ENCODE measurements around the gene RAB5B. TPM values are rescaled to one million over a fixed set of nuclear protein-coding genes. Genes with fewer than 3 reads are reported as not detected.
"Not testable (repeated sequence)": the region's sequence is repeated elsewhere in the genome, so short reads cannot be mapped to it uniquely, and the experiment has no call there.

RAB5B gene
- total RNA-seq, 1 experiment from 2014 or later: 55.0 TPM

DNA sequence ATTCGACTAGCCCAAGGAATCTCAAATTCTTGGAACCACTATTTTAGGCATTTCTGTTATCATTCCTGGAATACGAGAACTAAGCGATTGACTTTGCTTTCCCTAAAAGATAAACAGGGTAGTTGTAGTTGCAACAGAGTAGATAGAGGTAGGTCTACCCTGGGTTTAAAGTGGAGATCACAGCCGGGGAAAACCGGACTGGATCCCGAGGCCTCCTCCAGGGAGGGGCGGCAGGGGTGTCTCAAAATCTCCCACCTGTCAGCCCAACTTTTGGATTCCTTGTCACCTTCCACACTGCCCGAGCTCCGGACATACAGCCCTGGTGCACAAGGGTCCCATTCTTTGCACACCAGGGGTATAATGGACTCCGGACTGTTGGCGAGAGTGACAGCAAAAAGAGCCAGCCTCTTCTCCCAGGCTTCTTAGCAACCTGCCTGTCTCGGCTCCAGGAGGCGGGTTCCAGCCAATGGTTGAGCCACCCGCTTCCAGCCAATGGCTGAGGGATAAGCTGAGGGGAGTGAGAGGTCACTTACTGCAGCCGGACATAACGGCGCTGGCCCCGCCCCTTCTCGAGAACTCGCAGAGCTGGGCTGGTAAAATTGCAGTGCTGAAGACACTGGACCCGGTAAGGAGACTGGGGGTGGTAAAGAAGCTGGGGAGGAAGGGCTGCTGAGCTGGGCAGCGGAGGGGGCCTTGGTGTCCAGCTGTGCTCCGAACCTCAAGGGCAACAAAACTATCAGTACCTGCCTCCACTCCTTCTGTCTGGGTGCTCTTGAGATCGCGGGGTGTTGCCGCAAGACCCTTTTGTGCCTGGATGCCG is 23.0 kb downstream of the RAB5B start, which contains the start of gene SUOX (continued):
- TF ChIP-seq ERG (CRISPR knock-in tag; IDR thresholded peaks at IDR 0.05): no peak

DNA sequence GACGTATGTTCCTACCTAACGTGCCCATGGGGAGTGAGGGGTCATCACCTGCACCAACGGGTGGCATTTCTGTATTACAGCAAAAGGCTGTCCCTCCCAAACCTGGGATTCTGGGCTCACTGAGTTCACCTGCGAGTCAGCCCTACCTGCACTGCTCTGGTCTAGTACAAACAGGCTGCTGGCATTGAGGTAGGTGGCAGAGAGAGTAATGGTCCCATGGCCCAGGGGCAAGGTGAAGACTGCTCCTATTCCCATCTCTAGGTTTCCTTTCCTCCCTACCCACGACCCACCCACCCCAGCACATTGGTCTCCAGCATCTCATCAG is 23.6 kb downstream of the RAB5B start:
- peak overlapping the region; percentile 95 for H3K4me3 Mint-ChIP-seq
- CTCF ChIA-PET: interaction anchor here (0.6 to 3.3 kb wide), 30 partner anchors 9 to 290 kb away, joined by 3 to 68 read pairs (median 4); partner anchors contain the start of genes DNAJC14, ERBB3, ESYT1 and IKZF4
- no peak for TF ChIP-seq TP53 (CRISPR knock-in tag; IDR thresholded peaks at IDR 0.05)
- TF ChIP-seq RELA (CRISPR knock-in tag; IDR thresholded peaks at IDR 0.05; ENCODE audit: borderline replicate concordance): no peak
- TF ChIP-seq ZSCAN18 (CRISPR knock-in tag; IDR thresholded peaks at IDR 0.05): no peak
- TF ChIP-seq MXD4 (CRISPR knock-in tag; IDR thresholded peaks at IDR 0.05; ENCODE audit: borderline replicate concordance): no peak
- TF ChIP-seq ZNF121 (CRISPR knock-in tag; IDR thresholded peaks at IDR 0.05): 0 out of 2 replicates have a peak, but pooled peaks have one; percentile 19
- TF ChIP-seq TEAD4 (CRISPR knock-in tag; IDR thresholded peaks at IDR 0.05): no peak
- no peak for TF ChIP-seq CDX4 (CRISPR knock-in tag; IDR thresholded peaks at IDR 0.05; ENCODE audit: borderline replicate concordance)
- TF ChIP-seq, protein P1, sequence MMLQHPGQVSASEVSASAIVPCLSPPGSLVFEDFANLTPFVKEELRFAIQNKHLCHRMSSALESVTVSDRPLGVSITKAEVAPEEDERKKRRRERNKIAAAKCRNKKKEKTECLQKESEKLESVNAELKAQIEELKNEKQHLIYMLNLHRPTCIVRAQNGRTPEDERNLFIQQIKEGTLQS (CRISPR knock-in tag; conservative IDR thresholded peaks at IDR 0.05): no peak
- 0 out of 2 replicates have a peak, but pooled peaks have one; percentile 9 for TF ChIP-seq ETV6 (CRISPR knock-in tag; IDR thresholded peaks at IDR 0.05)
- H3K27me3 Mint-ChIP-seq (ENCODE audit: low read depth): no peaks in the 10 kb centered on the region
- no peaks in the 10 kb centered on the region for H3K9me3 Mint-ChIP-seq
- ATAC-seq: peak; percentile 23
- peaks cover 28% of the 10 kb centered on the region for H3K36me3 Mint-ChIP-seq
- H3K4me1 Mint-ChIP-seq: 0 out of 2 replicates have a peak, but pooled peaks cover 7% of the 10 kb centered on the region
- DNase-seq (ENCODE audit: low spot score): no peak
- peak overlapping the region; percentile 91 for H3K27ac Mint-ChIP-seq
- POLR2A ChIA-PET: interaction anchor here (0.6 to 2.4 kb wide), 6 partner anchors 10 to 121 kb away, joined by 3 to 20 read pairs (median 6); partner anchors contain the start of genes RAB5B and ZC3H10

DNA sequence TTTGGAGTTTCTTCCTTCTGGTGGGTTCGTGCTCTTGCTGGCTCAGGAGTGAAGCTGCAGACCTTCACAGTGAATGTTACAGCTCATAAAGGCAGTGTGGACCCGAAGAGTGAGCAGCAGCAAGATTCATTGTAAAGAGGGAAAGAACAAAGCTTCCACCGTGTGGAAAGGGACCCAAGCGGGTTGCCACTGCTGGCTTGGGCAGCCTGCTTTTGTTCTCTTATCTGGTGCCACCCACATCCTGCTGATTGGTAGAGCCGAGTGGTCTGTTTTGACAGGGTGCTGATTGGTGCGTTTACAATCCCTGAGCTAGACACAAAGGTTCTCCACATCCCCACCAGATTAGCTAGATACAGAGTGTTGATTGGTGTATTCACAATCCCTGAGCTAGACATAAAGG is 25.6 kb downstream of the RAB5B start:
- H3K9me3 Mint-ChIP-seq; H3K4me3 Mint-ChIP-seq; DNase-seq (ENCODE audit: low spot score); ATAC-seq; H3K4me1 Mint-ChIP-seq; H3K27me3 Mint-ChIP-seq (ENCODE audit: low read depth): not testable (repeated sequence)
- CTCF ChIA-PET: interaction anchor here (0.6 to 0.7 kb wide), 2 partner anchors 79 to 86 kb away, joined by 3 read pairs; no protein-coding TSS in a partner anchor
- peaks cover 34% of the 10 kb centered on the region for H3K36me3 Mint-ChIP-seq
- POLR2A ChIA-PET: interaction anchor here (1.5 kb wide), 1 partner anchor 25 kb away, joined by 3 read pairs; the partner anchor contains the start of gene RAB5B
- H3K27ac Mint-ChIP-seq: peak overlapping the region; percentile 83

GRCh38 chr12:55999999-56000540 is 26.2 kb downstream of the RAB5B start:
- H3K4me1 Mint-ChIP-seq; H3K9me3 Mint-ChIP-seq; H3K27ac Mint-ChIP-seq; DNase-seq (ENCODE audit: low spot score); H3K27me3 Mint-ChIP-seq (ENCODE audit: low read depth); ATAC-seq; H3K4me3 Mint-ChIP-seq: not testable (repeated sequence)
- H3K36me3 Mint-ChIP-seq: peaks cover 37% of the 10 kb centered on the region
- ChIA-PET CTCF (interaction anchor here (0.7 kb wide), 1 partner anchor 85 kb away, joined by 3 read pairs; no protein-coding TSS in a partner anchor), POLR2A (interaction anchor here (1.5 kb wide), 1 partner anchor 26 kb away, joined by 3 read pairs; the partner anchor contains the start of gene RAB5B)

- CTCF ChIA-PET: no interaction called here
- H3K36me3 Mint-ChIP-seq: peaks cover 39% of the 10 kb centered on the region
- no peaks in the 10 kb centered on the region for H3K9me3 Mint-ChIP-seq
- DNase-seq (ENCODE audit: low spot score) (no peak), ATAC-seq (no peak)
- H3K4me1 Mint-ChIP-seq: peaks cover 13% of the 10 kb centered on the region
- H3K27me3 Mint-ChIP-seq (ENCODE audit: low read depth): no peaks in the 10 kb centered on the region
- POLR2A ChIA-PET: no interaction called here
- no peak for TF ChIP-seq SOX15 (CRISPR knock-in tag; IDR thresholded peaks at IDR 0.05)
- no peak for TF ChIP-seq FOXJ3 (CRISPR knock-in tag; IDR thresholded peaks at IDR 0.05; ENCODE audit: borderline replicate concordance)
- TF ChIP-seq NR3C1 (CRISPR knock-in tag; conservative IDR thresholded peaks at IDR 0.05; ENCODE audit: low read depth): no peak
- H3K27ac Mint-ChIP-seq: no peak overlapping the region; the same call in 1 of the 2 replicates
- no peak overlapping the region for H3K4me3 Mint-ChIP-seq
Observed at GRCh38 chr12:56001487-56002100, 27.7 kb downstream of the RAB5B start.

DNA sequence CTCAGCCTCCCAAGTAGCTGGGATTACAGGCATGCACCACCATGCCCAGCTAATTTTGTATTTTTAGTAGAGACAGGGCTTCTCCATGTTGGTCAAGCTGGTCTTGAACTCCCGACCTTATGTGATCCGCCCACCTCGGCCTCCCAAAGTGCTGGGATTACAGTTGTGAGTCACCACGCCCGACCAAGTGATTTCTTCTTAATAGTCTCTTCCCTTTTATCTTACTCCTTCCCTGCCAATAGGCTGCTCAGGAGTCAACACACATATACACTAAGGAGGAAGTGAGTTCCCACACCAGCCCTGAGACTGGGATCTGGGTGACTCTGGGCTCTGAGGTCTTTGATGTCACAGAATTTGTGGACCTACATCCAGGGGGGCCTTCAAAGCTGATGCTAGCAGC is 29.5 kb downstream of the RAB5B start:
- H3K9me3 Mint-ChIP-seq; H3K4me3 Mint-ChIP-seq; POLR2A ChIA-PET; H3K27me3 Mint-ChIP-seq (ENCODE audit: low read depth); ATAC-seq; DNase-seq (ENCODE audit: low spot score); H3K27ac Mint-ChIP-seq: not testable (repeated sequence)
- Mint-ChIP-seq H3K4me1 (peaks cover 15% of the 10 kb centered on the region), H3K36me3 (peaks cover 39% of the 10 kb centered on the region)
- CTCF ChIA-PET: interaction anchor here (0.6 kb wide), 1 partner anchor 626 kb away, joined by 3 read pairs; the partner anchor contains the start of gene BAZ2A

Data from WTC11 (cell line).